ENCODE results near the gene OR10G4.

GRCh38 chr11:124026498-124026897 lies 13.7 kb downstream of the OR10G4 start, which contains the start of gene OR10G8:
- TF ChIP-seq CTCF (IDR thresholded peaks at IDR 0.05; ENCODE audit: low read depth, low read length) (no peak), EZH2phosphoT487 (IDR thresholded peaks at IDR 0.05; ENCODE audit: low read depth) (no peak)
